ENCODE measurements around the gene RNFT2. TPM values are rescaled to one million over a fixed set of nuclear protein-coding genes. Genes with fewer than 3 reads are reported as not detected.
A peak's percentile ranks its signal among the peaks of the same experiment; 100 is the strongest.

The RNFT2 gene
- total and polyA plus RNA-seq, 7 donors: 0.04 to 0.64 (median 0.36) TPM

DNA sequence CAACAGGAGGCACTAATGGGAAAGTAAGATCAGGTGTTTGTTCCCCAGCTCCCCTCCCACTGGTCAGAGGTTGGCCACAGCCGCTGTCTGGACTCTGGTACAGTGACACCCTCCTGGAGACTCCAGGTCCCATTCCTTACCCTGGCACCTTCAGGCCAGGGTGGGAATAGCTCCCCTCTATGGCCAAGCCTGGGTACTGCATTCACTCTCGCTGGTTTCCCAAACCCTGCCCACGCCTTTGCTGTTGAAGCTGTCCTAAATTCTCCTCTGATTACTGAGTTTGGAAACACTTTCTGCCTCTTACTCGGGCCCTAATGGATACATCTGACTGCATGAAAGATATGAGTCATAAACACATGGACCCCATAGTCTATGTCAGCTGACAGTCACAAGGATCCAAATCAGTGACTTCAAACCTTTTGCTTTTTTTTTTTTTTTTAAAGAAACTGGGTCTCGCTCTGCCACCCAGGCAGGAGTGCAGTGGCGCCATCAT lies 125.2 kb downstream of the RNFT2 start:
- H3K36me3 ChIP-seq (ENCODE audit: insufficient read depth in 1 of 2, low read depth in 1 of 2): no peaks in the 10 kb centered on the region
- H3K27me3 ChIP-seq (ENCODE audit: insufficient read depth in 3 of 3, low read length in 2 of 3): peaks cover 0 to 4% (median 0%) of the 10 kb centered on the region in 3 donors
- H3K9me3 ChIP-seq: no peaks in the 10 kb centered on the region
- ATAC-seq: no peak
- WGBS, 3 donors: 47 to 55% (median 50%) methylated on average over 6 of the region's 6 CpGs
- no peak overlapping the region for H3K4me3 ChIP-seq
- DNase-seq: no peak
- TF ChIP-seq, protein P1, sequence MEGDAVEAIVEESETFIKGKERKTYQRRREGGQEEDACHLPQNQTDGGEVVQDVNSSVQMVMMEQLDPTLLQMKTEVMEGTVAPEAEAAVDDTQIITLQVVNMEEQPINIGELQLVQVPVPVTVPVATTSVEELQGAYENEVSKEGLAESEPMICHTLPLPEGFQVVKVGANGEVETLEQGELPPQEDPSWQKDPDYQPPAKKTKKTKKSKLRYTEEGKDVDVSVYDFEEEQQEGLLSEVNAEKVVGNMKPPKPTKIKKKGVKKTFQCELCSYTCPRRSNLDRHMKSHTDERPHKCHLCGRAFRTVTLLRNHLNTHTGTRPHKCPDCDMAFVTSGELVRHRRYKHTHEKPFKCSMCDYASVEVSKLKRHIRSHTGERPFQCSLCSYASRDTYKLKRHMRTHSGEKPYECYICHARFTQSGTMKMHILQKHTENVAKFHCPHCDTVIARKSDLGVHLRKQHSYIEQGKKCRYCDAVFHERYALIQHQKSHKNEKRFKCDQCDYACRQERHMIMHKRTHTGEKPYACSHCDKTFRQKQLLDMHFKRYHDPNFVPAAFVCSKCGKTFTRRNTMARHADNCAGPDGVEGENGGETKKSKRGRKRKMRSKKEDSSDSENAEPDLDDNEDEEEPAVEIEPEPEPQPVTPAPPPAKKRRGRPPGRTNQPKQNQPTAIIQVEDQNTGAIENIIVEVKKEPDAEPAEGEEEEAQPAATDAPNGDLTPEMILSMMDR (IDR thresholded peaks at IDR 0.05): peak; percentile 10
- H3K4me1 ChIP-seq: no peaks in the 10 kb centered on the region
- intact Hi-C loops (cut with DNase I): no loop called here
- H3K27ac ChIP-seq: no peak overlapping the region

GRCh38 chr12:116864371-116865160 lies 126.5 kb downstream of the RNFT2 start:
- no peaks in the 10 kb centered on the region for H3K4me1 ChIP-seq

DNA sequence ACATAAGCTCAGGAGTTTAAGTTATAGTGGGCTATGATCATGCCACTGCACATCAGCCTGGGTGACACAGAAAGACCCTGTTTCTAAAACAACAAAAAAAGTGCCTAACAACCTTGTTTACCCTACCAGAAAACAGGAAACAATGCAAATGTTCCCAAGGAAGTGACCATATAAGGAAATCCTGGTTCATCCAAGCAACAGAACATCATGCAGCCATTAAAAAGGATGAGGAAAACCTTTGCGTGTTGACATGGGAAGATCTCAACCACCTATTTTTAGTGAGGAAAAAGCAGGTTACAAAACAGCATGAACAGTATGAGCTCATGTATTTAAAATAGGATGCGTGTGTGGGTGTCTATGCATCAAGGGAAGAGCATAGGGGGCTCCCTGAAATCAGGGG lies 129.4 kb downstream of the RNFT2 start:
- H3K27ac ChIP-seq: no peak overlapping the region
- DNase-seq (no peak), ATAC-seq (no peak)
- H3K4me1 ChIP-seq: no peaks in the 10 kb centered on the region
- no peak overlapping the region for H3K4me3 ChIP-seq
- no peaks in the 10 kb centered on the region for H3K27me3 ChIP-seq (ENCODE audit: insufficient read depth in 3 of 3, low read length in 2 of 3)
- TF ChIP-seq, protein P1 (IDR thresholded peaks at IDR 0.05): no peak
- H3K9me3 ChIP-seq: no peaks in the 10 kb centered on the region
- no peaks in the 10 kb centered on the region for H3K36me3 ChIP-seq (ENCODE audit: insufficient read depth in 1 of 2, low read depth in 1 of 2)
- intact Hi-C loops (cut with DNase I): no loop called here
- 85 to 94% (median 87%) methylated on average over 2 of the region's 2 CpGs for WGBS, 3 donors

More at GRCh38 chr12:116864371-116865160, 126.5 kb downstream of the RNFT2 start:
- WGBS, 3 donors: 54 to 62% (median 56%) methylated on average over 13 of the region's 13 CpGs
- Histone ChIP-seq H3K9me3 (no peaks in the 10 kb centered on the region), H3K36me3 (ENCODE audit: insufficient read depth in 1 of 2, low read depth in 1 of 2) (no peaks in the 10 kb centered on the region), H3K27me3 (ENCODE audit: insufficient read depth in 3 of 3, low read length in 2 of 3) (peaks cover 0 to 4% (median 0%) of the 10 kb centered on the region in 3 donors), H3K4me3 (no peak overlapping the region), H3K27ac (no peak overlapping the region)
- DNase-seq (no peak), ATAC-seq (no peak)
- TF ChIP-seq, protein P1 (IDR thresholded peaks at IDR 0.05): no peak
- intact Hi-C loops (cut with DNase I): no loop called here

DNA sequence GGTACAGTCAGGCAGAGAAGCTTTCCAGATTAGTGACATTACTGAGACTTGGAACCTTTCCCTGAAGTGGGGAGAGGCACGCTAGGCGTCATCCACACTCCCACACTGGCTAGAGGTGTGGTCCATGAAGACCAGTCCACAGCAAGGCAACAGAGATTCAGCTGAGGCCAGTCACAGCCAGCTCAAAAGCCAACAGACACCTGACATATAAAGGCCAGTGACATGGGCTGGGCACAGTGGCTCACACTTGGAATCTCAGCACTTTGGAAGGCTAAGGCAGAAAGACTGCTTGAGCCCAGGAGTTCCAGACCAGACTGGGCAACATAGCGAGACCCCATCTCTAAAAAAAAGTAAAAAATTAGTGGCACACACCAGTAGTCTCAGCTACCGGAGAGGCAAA lies 132.2 kb downstream of the RNFT2 start:
- Histone ChIP-seq H3K27ac (no peak overlapping the region), H3K9me3 (peaks cover 3% of the 10 kb centered on the region), H3K36me3 (ENCODE audit: insufficient read depth in 1 of 2, low read depth in 1 of 2) (no peaks in the 10 kb centered on the region), H3K4me1 (no peaks in the 10 kb centered on the region), H3K4me3 (no peak overlapping the region), H3K27me3 (ENCODE audit: insufficient read depth in 3 of 3, low read length in 2 of 3) (peaks cover 0 to 8% (median 6%) of the 10 kb centered on the region in 3 donors)
- WGBS, 3 donors: 58 to 64% (median 60%) methylated on average over 4 of the region's 4 CpGs
- no peak for DNase-seq
- intact Hi-C loops (cut with DNase I): no loop called here
- no peak for ATAC-seq
- TF ChIP-seq, protein P1 (IDR thresholded peaks at IDR 0.05): no peak
